ENCODE data around the gene IL11RA.
"Not testable (repeated sequence)": the region's sequence is repeated elsewhere in the genome, so short reads cannot be mapped to it uniquely, and the experiment has no call there.

The IL11RA gene

GRCh38 chr9:34630402-34631154 is 21.4 kb upstream of the IL11RA start:
- no peak for DNase-seq

DNA sequence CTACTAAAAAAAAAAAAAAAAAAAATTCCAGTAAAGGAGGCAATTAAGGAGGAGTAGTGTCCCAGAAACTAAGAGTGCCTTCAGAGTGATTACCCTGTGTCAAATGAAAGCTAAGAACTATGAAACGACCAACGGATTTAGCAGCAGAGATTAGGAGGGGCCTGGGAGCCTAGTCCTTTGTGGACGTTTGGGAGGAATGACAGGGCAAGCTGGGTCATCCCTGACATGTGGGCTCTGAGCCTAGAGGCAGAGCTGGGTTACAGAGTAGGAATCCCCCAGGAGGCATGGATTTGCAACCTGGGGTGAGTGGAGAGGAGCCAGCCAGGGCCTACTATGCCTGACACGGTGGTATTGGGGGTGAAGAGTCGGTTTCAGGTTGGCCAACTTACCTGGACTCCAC is 18.8 kb upstream of the IL11RA start:
- no peak for DNase-seq

GRCh38 chr9:34633851-34634550 is 18.0 kb upstream of the IL11RA start:
- DNase-seq = peak; percentile 41 to 69

DNA sequence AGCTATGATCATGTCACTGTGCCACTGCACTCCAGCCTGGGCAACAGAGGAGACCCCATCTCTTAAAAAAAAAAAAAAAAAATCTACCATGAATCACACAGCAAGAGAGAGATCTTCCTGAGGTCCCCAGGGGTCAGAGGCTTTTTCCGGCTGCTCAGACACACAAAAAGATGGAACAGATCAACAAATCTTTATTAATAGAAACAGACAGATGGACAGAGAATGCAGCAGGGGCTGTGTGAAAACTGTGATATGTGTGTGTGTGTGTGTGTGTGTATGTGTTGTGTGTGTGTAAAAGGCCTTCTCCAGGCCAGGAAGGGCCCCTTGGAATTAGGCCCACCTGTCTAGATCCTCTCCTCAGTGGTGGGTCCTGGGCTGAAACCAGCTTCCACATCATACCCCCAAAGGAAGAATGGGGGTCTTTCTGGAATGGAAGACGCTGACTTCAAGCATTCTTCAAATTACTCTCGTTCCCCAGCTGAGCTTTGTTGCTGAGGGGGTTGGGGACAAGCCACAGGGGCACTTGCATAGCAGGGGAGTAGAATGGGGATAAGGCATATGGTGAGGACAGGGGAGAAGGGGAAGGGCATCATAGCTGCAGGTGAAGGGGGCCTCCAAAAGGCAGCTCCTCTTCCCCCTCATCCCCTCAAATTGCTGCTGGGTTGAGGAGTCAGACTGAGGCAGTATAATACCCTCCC is 17.3 kb upstream of the IL11RA start:
- DNase-seq = no peak

DNA sequence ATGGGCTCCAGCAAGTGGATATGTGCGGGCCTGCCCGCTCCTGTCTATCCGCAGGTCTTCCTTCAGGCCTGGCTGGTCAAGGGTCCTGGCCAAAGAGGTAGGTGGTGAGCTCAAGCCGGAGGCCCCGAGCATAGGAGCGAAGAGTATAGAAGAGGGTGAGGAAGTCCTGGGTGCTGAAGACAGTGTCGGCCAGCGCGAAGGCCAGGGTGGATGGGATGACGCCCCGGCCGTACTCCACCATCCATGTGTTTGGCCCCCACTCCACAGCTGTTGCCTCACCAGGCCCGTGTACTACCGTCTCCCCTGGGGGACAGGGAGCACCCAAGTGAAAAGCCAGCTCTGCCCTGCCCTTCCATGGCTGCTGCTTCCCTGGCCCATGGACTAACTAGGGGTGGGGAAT is 16.4 kb upstream of the IL11RA start:
- no peak for DNase-seq

- DNase-seq = no peak
These were observed 15.1 kb upstream of the IL11RA start for GRCh38 chr9:34636791-34637355.

GRCh38 chr9:34637356-34638137 is 14.4 kb upstream of the IL11RA start, which contains the start of gene SIGMAR1:
Gene SIGMAR1 (minus strand): TSS chr9:34637787. CDS start chr9:34637697, 90 bp downstream.
- DNase-seq = peak; percentile 91 to 97

DNA sequence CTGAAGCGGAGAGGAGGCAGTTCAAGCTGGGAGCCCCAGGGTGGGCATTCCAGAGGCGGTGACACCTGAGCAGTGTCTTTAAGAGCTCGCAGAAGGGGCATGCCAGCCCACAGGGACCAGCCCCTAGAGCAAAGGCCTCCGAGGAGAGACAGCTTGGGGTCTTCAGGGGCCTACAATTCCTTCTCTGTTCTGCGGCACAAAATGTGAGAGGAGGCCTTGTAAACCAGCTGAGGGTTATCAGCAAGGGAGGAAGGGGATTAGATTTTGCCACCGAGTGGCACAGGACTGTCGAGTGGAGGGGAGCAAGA is 13.9 kb upstream of the IL11RA start:
- no peak for DNase-seq

DNA sequence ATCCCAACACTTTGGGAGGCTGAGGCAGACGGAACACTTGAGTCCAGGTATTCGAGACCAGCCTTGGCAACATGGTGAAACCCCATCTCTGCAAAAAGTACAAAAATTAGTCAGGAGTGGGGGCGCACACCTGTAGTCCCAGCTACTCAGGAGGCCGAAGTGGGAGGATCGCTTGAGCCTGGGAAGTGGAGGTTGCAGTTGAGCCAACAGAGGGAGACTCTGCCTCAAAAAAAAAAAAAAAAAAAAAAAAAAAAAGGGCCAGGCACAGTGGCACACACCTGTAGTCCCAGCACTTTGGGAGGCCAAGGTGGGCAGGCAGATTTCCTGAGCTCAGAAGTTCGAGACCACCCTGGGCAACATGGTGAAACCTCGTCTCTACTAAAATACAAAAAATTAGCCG is 12.7 kb upstream of the IL11RA start:
- not testable (repeated sequence) for DNase-seq

DNA sequence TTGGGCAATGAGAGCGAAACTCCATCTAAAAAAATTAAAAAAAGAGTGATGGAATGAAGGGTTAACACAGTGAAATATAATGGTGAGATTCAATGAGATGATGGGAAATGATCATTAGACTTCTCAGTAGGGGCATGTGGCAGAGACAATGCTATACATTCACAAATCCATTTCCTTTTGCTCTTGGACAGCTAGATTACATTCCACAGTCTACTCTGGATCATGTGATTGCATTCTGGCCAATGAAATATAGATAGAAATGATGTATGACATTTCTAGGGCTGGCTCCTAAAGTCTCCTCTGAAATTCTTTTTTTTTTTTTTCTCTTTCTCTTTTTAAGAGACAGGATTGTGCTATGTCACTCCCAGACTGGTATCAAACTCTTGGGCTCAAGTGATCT is 9.3 kb upstream of the IL11RA start:
- DNase-seq = no peak

DNA sequence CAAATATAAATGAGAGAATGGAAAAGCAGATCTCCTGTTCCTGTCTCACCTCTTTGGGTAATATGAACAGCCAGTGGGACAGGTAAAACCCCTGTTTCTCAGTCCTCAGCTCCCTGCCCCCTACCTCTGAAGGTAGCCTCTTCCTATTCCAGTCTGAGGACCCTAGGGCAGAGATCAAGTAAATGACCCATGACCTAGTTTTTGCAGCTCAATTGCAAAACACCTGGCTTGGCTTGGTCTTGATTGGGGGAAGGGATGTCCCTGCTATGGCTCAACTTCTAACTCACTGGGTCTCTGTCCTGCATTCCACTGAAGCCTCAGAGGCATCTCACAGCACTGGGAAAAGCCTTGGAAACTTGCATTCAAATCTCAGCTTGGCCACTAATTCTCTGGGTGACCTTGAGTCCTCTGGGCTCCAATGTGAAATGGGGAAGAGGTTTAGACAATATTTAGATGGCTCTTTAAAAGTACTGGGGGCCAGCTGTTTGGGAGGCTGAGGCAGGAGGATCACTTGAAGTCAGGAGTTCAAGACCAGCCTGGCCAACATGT is 7.1 kb upstream of the IL11RA start:
- DNase-seq = no peak

DNA sequence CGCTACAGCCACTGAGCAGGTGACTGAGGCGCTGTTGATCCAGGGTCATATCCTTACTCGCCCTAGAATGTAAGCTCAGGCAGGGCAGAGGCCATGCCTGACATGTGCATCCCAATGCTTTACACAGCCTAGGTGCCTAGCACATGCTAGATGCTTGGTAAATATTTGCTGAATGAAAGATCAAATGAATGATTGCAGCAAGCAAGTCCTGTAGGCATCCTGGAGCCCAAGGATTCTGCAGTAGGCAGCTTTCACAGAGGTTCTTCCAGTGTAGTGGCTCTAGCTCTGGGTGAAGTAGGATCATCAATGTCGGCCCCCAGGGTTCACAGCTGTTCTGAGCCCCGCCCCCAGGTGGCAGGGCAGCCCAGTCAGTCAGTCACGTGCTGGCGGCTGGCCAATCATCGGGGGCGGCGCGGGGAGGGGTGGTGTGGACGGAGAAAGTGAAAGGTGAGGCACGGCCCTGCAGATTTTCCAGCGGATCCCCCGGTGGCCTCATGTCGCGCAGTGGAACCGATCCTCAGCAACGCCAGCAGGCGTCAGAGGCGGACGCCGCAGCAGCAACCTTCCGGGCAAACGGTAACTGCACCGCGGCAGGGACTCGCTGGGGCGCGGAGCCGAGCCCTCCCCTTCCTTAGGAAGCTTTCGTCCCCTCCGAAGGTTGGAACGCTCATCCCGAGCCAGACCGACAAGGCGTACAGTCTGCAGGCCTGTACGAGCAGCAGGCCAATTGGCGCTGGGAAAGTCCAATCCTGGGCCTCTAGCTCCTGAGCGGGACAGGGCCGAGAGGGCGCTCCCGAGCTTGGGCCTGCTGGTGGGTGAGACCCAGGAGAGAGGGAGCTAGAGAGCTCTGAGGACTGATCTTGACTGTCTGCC is 5.5 kb upstream of the IL11RA start, which contains the start of gene GALT:
GALT (plus strand) TSS at position 465 of the 873 bp plus-strand sequence; CDS start at position 495, 30 bp downstream.
- DNase-seq = no peak

- DNase-seq = no peak
These were observed 4.9 kb upstream of the IL11RA start for GRCh38 chr9:34647084-34647403.

- DNase-seq = no peak
These were observed 4.3 kb upstream of the IL11RA start for GRCh38 chr9:34647651-34648050.

DNA sequence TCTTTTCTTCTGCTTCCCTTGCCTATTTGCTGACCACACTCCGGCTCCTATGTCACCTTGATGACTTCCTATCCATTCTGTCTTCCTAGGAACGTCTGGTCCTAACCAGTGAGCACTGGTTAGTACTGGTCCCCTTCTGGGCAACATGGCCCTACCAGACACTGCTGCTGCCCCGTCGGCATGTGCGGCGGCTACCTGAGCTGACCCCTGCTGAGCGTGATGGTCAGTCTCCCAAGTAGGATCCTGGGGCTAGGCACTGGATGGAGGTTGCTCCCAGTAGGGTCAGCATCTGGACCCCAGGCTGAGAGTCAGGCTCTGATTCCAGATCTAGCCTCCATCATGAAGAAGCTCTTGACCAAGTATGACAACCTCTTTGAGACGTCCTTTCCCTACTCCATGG is 3.3 kb upstream of the IL11RA start:
- no peak for DNase-seq

GRCh38 chr9:34650816-34651215 is 1.2 kb upstream of the IL11RA start:
- no peak for DNase-seq

DNA sequence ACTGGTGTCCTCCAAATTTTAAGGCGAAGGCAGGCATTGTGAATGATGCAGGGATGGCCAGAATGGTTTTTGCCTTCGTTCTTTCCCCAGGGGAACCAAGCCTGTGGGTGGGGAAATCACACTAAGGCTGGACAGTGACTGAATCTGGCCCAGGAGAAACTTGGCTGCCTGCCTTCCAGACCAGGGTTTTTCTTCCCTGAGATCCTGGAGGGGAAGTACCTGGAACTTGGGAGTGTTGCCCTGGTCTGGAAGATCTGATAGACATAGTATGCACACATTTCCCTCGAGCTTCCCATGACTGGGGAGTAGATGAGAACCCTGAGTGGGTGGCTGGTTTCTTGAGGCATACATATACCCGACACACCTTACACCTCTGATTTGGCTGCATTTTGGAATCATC is 664 bp upstream of the IL11RA start:
- DNase-seq = no peak

DNA sequence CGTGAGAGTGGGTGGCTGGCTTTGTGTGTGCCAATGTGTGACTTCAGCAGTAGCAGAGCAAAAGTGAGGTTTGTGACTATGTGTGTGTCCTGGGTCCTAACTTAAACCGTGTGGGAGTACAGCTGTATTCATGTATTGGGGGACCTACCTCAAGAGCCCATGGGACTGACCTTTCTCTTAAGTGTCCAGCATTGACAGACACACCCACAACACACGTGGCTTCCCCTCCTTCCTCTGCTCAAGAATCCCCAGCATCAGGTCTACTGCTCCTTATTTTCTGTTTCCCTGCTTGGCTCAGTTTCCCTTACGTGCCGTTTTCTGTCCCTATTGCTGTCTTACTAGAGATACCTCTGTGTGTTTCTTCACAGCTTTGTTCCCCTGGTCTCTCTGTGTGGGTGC is 616 bp downstream of the IL11RA start:
- no peak for DNase-seq

DNA sequence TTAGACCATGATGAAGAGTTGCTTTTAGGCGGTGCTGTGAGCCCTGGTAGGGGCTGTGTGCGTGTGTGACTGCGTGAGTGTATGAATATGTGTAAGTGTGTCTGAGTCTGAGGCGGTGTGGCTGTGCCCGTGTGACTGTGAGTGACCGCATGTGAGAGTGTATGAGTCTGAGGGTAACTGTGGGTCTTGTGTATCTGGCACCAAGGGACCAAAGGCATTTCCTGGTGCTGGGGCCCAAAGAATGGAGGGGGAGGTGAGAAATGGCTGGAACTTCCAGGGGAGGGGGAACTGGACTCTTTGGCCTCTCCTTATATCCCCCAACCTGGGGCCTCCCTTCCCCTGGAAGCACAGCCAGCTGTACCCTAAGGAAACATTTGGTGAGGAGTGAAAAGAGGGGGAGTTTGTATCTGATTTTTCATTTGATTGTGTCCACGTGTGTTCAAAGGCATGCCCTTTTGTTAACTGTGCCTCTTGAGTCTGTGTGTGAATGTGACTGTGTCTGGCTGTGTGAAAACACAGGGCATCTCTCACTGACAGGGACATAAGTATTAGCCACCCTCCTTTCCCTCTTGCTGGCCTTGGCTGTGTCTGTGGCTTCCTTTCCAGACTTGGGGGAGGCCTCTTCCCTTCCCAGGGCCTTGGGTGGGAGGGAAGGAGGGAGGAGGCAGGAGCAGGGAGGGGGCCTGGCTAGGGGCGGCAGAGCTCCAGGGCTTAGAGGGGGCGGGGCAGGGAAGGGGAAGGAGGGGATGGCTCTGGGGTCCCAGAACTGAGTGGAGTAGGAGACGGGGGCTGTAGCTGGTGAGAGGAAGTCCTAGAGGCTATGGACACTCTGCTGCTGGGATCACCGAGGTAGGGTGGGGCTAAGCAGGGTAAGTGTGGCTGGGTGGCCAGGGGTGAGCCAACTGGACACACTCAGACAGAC is 1.4 kb downstream of the IL11RA start:
- no peak for DNase-seq

DNA sequence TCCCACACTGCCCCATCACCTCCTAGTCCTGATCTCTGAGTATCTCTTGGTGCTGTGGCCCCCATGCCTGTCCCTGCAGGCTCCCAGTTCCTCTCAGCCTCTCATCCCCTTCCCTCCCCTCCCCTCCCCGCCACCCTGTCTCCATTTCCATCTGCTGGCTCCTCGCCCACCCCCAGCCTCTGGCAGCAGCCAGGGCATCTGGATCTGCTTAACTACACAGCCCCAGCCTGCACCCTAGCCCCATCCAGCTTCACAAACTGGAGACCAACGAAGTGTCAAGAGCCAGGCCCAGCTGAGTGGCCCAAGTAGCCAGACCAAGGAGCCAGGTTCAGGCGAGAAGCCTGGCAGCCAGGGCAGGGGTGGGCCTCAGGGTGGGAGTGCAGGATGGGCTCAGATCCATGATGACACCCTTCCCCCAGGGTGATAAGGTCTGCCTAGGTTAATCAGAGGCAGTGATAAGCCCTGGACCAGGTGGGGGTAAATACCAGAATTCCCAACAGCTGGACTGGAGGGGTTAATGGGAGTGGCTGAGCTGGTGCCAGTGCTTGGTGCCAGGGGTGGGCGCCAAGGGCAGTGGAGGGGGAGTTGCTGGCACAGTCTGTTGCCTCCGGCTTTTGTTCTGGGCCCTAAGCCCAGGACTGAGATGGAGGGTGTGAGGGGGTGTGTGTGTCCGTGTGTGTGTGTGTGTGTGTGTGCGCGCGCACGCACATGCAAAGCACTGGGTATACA is 2.5 kb downstream of the IL11RA start:
- DNase-seq = peak; percentile 82 to 96
